IMR-90 (cell line): Measurements from ENCODE around the gene SPINT2. TPM values are rescaled to one million over a fixed set of nuclear protein-coding genes. Genes with fewer than 3 reads are reported as not detected.
"Not testable (repeated sequence)": the region's sequence is repeated elsewhere in the genome, so short reads cannot be mapped to it uniquely, and the experiment has no call there.

Experiments
- ATAC-seq: fragments of 200-7000 bp; cut with Tn5 transposase; 2 replicates; pipeline ENCODE4 v1.9.1; 2020; ENCODE audit warnings: low read depth, mild to moderate bottlenecking, moderate library complexity
- BruUV-seq: library from RNA; stranded (reverse); fragments of 400-500 nt; replicated peaks from 2 replicates; lab custom pipeline; 2021; lab: Mats Ljungman, UMichigan
- CTCF ChIA-PET: fragments of 300-600 bp; formaldehyde crosslinking; extraction: SDS; loops from one replicate; lab custom pipeline; 2021; ENCODE audit warnings: antibody characterized with exemption; lab: Yijun Ruan, JAX
- POLR2A ChIA-PET: fragments of 300-600 bp; sonication (Branson Sonifier 250); formaldehyde crosslinking; loops from one replicate; lab custom pipeline; 2022; ENCODE audit warnings: antibody characterized with exemption; ENCODE audit not compliant: unreplicated experiment; lab: Charles Lee
- DNase-seq: peaks from one replicate; pipeline ENCODE4 v3.0.0; 2013
- H2AFZ ChIP-seq: replicated peaks from 2 replicates; pipeline ENCODE3; 2013; ENCODE audit warnings: low read length, mild to moderate bottlenecking; ENCODE audit not compliant: poor library complexity
- H2AK5ac ChIP-seq: 2 replicates; pipeline ENCODE4 v1.6.1; 2013; ENCODE audit warnings: low read depth, low read length, inconsistent platforms
- H2AK9ac ChIP-seq: replicated peaks from 2 replicates; pipeline ENCODE3; 2013; ENCODE audit warnings: mild to moderate bottlenecking, low read depth, low read length, moderate library complexity; ENCODE audit not compliant: poor library complexity
- H2BK120ac ChIP-seq: 2 replicates; pipeline ENCODE4 v1.6.1; 2013; ENCODE audit warnings: low read depth, low read length, inconsistent platforms
- H2BK15ac ChIP-seq: 3 replicates; pipeline ENCODE4 v1.6.1; 2013; ENCODE audit warnings: low read depth, low read length, inconsistent platforms
- H2BK20ac ChIP-seq: 2 replicates; pipeline ENCODE4 v1.6.1; 2013; ENCODE audit warnings: low read depth, mild to moderate bottlenecking, inconsistent platforms, low read length, moderate library complexity
- H2BK5ac ChIP-seq: 2 replicates; pipeline ENCODE4 v1.6.1; 2013; ENCODE audit warnings: mild to moderate bottlenecking, low read depth, low read length, inconsistent platforms; ENCODE audit not compliant: poor library complexity, severe bottlenecking
- H3K14ac ChIP-seq: replicated peaks from 2 replicates; pipeline ENCODE4 v1.6.1; 2013; ENCODE audit warnings: low read depth, low read length, inconsistent platforms
- H3K18ac ChIP-seq: 2 replicates; pipeline ENCODE4 v1.6.1; 2013; ENCODE audit warnings: low read depth, low read length, control low read depth
- H3K23ac ChIP-seq: 2 replicates; pipeline ENCODE4 v1.6.1; 2013; ENCODE audit warnings: low read depth, low read length, inconsistent platforms
- H3K27ac ChIP-seq: 2 replicates; pipeline ENCODE4 v1.5.1; 2013; ENCODE audit warnings: mild to moderate bottlenecking, control low read depth, low read length; ENCODE audit not compliant: insufficient read depth
- H3K27me3 ChIP-seq: 2 replicates; pipeline ENCODE4 v1.6.1; 2013; ENCODE audit warnings: low read length; ENCODE audit not compliant: control insufficient read depth, insufficient read depth
- H3K36me3 ChIP-seq: 2 replicates; pipeline ENCODE4 v1.6.1; 2013; ENCODE audit warnings: low read length, mixed read lengths; ENCODE audit not compliant: control insufficient read depth, insufficient read depth
- H3K4ac ChIP-seq: 2 replicates; pipeline ENCODE4 v1.6.1; 2013; ENCODE audit warnings: low read depth, low read length, inconsistent platforms
- H3K4me1 ChIP-seq: 2 replicates; pipeline ENCODE4 v1.6.1; 2013; ENCODE audit warnings: low read length, mixed read lengths; ENCODE audit not compliant: control insufficient read depth, insufficient read depth
- H3K4me2 ChIP-seq: 2 replicates; pipeline ENCODE4 v1.6.1; 2013; ENCODE audit warnings: low read depth, mild to moderate bottlenecking, control low read depth, low read length, moderate library complexity
- H3K4me3 ChIP-seq: 2 replicates; pipeline ENCODE4 v1.5.1; 2013; ENCODE audit warnings: low read depth, mild to moderate bottlenecking, control low read depth, low read length, moderate library complexity; ENCODE audit not compliant: insufficient read depth
- H3K56ac ChIP-seq: 2 replicates; pipeline ENCODE4 v1.6.1; 2013; ENCODE audit warnings: low read length, inconsistent platforms; ENCODE audit not compliant: insufficient read depth; ENCODE audit errors: extremely low read depth
- H3K79me1 ChIP-seq, 2 experiments: 2 replicates each; pipeline ENCODE4 v1.6.1; 2013; ENCODE audit warnings: low read length in 2 of 2, inconsistent platforms in 1 of 2, low read depth in 1 of 2
- H3K9ac ChIP-seq: 2 replicates; pipeline ENCODE4 v1.6.1; 2013; ENCODE audit warnings: low read depth, low read length, control low read depth
- H3K9me1 ChIP-seq: 2 replicates; pipeline ENCODE4 v1.6.1; 2013; ENCODE audit warnings: low read length, inconsistent platforms; ENCODE audit not compliant: insufficient read depth
- H3K9me3 ChIP-seq: 2 replicates; pipeline ENCODE4 v1.6.1; 2013; ENCODE audit warnings: low read length; ENCODE audit not compliant: control insufficient read depth, insufficient read depth
- H4K20me1 ChIP-seq: 2 replicates; pipeline ENCODE4 v1.6.1; 2013; ENCODE audit warnings: low read length, inconsistent platforms; ENCODE audit not compliant: insufficient read depth
- H4K5ac ChIP-seq: 2 replicates; pipeline ENCODE4 v1.6.1; 2013; ENCODE audit warnings: mild to moderate bottlenecking, low read depth, low read length, control low read depth
- H4K8ac ChIP-seq, 2 experiments: 2 replicates each; pipeline ENCODE4 v1.6.1; 2013; ENCODE audit warnings: low read depth in 2 of 2, low read length in 2 of 2, control low read depth in 1 of 2, inconsistent platforms in 1 of 2
- H4K91ac ChIP-seq: 2 replicates; pipeline ENCODE4 v1.6.1; 2013; ENCODE audit warnings: low read depth, low read length, inconsistent platforms; ENCODE audit not compliant: insufficient read depth
- WGBS, 2 experiments: methylation state at CpG; one replicate each; pipeline versions ENCODE4 v1.1.5 to v1.1.7; 2013; ENCODE audit warnings: missing lambda C conversion rate in 2 of 2; ENCODE audit not compliant: insufficient read length in 1 of 2; ENCODE audit errors: extremely low coverage in 2 of 2; 5-methylcytosine and 5-hydroxymethylcytosine counted together
- dilution Hi-C: fragments of 300-500 bp; cut with HindIII; formaldehyde crosslinking; loops from one replicate; pipeline ENCODE4 v1.14.3; 2018; ENCODE audit warnings: low sequenced_read_pairs; ENCODE audit not compliant: unreplicated experiment
- in situ Hi-C: fragments of 300-500 bp; cut with MboI; formaldehyde crosslinking; loops from 3 replicates; pipeline ENCODE4 v1.14.3; 2019; ENCODE audit warnings: low sequenced_read_pairs, inconsistent platforms, mixed read lengths
- intact Hi-C: fragments of 100-400 bp; cut with micrococcal nuclease; formaldehyde crosslinking; loops from 2 replicates; pipeline ENCODE4 v1.10.0; 2022
- polyA plus RNA-seq, 3 experiments: library from polyadenylated mRNA; depleted of rRNA; stranded (reverse); fragments of >200 nt; gene quantifications; 2 replicates each; pipeline ENCODE4 v1.2.3, GENCODE V29; 2012; ENCODE audit warnings: low replicate concordance in 1 of 3
- total RNA-seq: library from RNA; depleted of rRNA; stranded (reverse); fragments of >200 nt; gene quantifications from 2 replicates; pipeline ENCODE4 v1.2.3, GENCODE V29; 2012

SPINT2 gene
- total and polyA plus RNA-seq, 2 of the 4 experiments (the other 2 are of a cell fraction): 0.54 to 1.2 TPM

GRCh38 chr19:38261942-38262341 lies 2.4 kb upstream of the SPINT2 start:
- H3K4ac ChIP-seq, CTCF ChIA-PET: not testable (repeated sequence)

More at GRCh38 chr19:38261942-38262341, 2.4 kb upstream of the SPINT2 start:
- 98% methylated on average over 5 of the region's 12 CpGs; no CpG with 5 or more reads in 1 of the 2 experiments for WGBS, 2 experiments
- H2BK5ac ChIP-seq, intact Hi-C loops, H3K56ac ChIP-seq, H3K27me3 ChIP-seq, H2BK120ac ChIP-seq, ATAC-seq, H4K8ac ChIP-seq, H3K36me3 ChIP-seq, H2AK5ac ChIP-seq, dilution Hi-C loops, H2AK9ac ChIP-seq, DNase-seq, BruUV-seq, in situ Hi-C loops, H4K20me1 ChIP-seq, POLR2A ChIA-PET, H4K91ac ChIP-seq, H3K14ac ChIP-seq, H3K4me1 ChIP-seq, H2BK15ac ChIP-seq, H3K23ac ChIP-seq, H3K9ac ChIP-seq, H2BK20ac ChIP-seq, H3K9me3 ChIP-seq, H3K27ac ChIP-seq, H2AFZ ChIP-seq, H4K5ac ChIP-seq, H3K4me3 ChIP-seq, H3K79me1 ChIP-seq, H3K18ac ChIP-seq, H3K4me2 ChIP-seq: not testable (repeated sequence)
- peaks cover 12% of the 10 kb centered on the region for H3K9me1 ChIP-seq
